Breast epithelium (tissue), 3 donors: Measurements from ENCODE around the gene ABCA1.

Source experiments
- POLR2AphosphoS5 ChIP-seq, 3 donors: sonication (generic); formaldehyde crosslinking; IDR thresholded peaks; one replicate each; pipeline ENCODE4 v1.6.1; 2017; ENCODE audit warnings: antibody characterized with exemption in 3 of 3
- TF ChIP-seq, protein P1 (sequence below), 3 donors: fragments of 450-650 bp; IDR thresholded peaks; one replicate each; pipeline ENCODE4 v1.5.1; 2016 to 2017; ENCODE audit warnings: antibody characterized with exemption in 3 of 3, mild to moderate bottlenecking in 3 of 3, moderate library complexity in 3 of 3

DNA sequence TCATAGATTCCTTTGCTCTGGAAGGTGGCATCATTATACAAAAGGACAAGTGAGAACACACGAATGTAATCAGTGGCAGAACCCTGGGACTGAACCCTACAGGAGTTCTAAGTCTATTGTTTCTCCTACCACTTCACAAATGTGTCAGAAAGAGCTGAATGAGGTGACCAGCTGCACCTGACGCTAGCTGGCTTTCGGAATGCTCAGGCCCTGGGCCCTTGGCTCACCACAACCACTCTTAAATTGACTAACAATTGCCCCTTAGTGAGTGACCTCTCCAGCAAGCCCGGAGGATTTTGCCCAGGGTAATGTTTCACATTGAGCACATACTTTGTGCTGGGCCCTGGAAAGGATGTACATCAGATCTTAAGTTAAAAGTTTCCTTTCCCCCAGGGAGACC lies 41.2 kb upstream of the ABCA1 start:
- TF ChIP-seq, protein P1, sequence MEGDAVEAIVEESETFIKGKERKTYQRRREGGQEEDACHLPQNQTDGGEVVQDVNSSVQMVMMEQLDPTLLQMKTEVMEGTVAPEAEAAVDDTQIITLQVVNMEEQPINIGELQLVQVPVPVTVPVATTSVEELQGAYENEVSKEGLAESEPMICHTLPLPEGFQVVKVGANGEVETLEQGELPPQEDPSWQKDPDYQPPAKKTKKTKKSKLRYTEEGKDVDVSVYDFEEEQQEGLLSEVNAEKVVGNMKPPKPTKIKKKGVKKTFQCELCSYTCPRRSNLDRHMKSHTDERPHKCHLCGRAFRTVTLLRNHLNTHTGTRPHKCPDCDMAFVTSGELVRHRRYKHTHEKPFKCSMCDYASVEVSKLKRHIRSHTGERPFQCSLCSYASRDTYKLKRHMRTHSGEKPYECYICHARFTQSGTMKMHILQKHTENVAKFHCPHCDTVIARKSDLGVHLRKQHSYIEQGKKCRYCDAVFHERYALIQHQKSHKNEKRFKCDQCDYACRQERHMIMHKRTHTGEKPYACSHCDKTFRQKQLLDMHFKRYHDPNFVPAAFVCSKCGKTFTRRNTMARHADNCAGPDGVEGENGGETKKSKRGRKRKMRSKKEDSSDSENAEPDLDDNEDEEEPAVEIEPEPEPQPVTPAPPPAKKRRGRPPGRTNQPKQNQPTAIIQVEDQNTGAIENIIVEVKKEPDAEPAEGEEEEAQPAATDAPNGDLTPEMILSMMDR (IDR thresholded peaks at IDR 0.05), result no peak
- TF ChIP-seq POLR2AphosphoS5 (IDR thresholded peaks at IDR 0.05), result no peak
